Suprapubic skin (tissue), 3 donors: Measurements from ENCODE around the gene ING2.

Source experiments
- CTCF ChIP-seq, 2 donors: fragments of 200-600 bp in 1 of 2; fragments of 450-650 bp in 1 of 2; sonication (generic) in 1 of 2; IDR thresholded peaks; one replicate each; pipeline ENCODE4 v1.5.1; 2016 to 2019; ENCODE audit warnings: antibody characterized with exemption in 2 of 2, mild to moderate bottlenecking in 1 of 2, moderate library complexity in 1 of 2
- EP300 ChIP-seq: sonication (generic); formaldehyde crosslinking; IDR thresholded peaks from one replicate; pipeline ENCODE4 v1.6.1; 2017; ENCODE audit warnings: antibody characterized with exemption
- POLR2A ChIP-seq, 2 donors: fragments of 450-650 bp; IDR thresholded peaks; one replicate each; pipeline ENCODE4 v1.6.1; 2017; ENCODE audit warnings: antibody characterized with exemption in 2 of 2, mild to moderate bottlenecking in 2 of 2, moderate library complexity in 2 of 2

- no peak for TF ChIP-seq POLR2A (IDR thresholded peaks at IDR 0.05)
- TF ChIP-seq CTCF (IDR thresholded peaks at IDR 0.05), result no peak
- TF ChIP-seq EP300, result no peak
Measured at GRCh38 chr4:183540410-183541009, 35.7 kb downstream of the ING2 start.
